NCI-H2227 (cell line): ENCODE results near the gene OIT3.
A peak's percentile ranks its signal among the peaks of the same experiment; 100 is the strongest.

Experiments
- DNase-seq: peaks from one replicate; lab custom pipeline; 2025; ENCODE audit not compliant: unreplicated experiment; lab: John Stamatoyannopoulos, UW

The OIT3 gene

GRCh38 chr10:72893136-72893798 lies at the start of gene OIT3:
TSS of gene OIT3 (plus strand) at chr10:72893739. CDS start at chr10:72893799, 60 bp downstream.
- no peak for DNase-seq

- no peak for DNase-seq
Measured at GRCh38 chr10:72846238-72846637, 47.3 kb upstream of the OIT3 start.

GRCh38 chr10:72847681-72848080 lies 45.9 kb upstream of the OIT3 start:
- no peak for DNase-seq

GRCh38 chr10:72850861-72851260 lies 42.7 kb upstream of the OIT3 start:
- DNase-seq = no peak

- DNase-seq = no peak
Measured at GRCh38 chr10:72851509-72851908, 42.0 kb upstream of the OIT3 start.

DNA sequence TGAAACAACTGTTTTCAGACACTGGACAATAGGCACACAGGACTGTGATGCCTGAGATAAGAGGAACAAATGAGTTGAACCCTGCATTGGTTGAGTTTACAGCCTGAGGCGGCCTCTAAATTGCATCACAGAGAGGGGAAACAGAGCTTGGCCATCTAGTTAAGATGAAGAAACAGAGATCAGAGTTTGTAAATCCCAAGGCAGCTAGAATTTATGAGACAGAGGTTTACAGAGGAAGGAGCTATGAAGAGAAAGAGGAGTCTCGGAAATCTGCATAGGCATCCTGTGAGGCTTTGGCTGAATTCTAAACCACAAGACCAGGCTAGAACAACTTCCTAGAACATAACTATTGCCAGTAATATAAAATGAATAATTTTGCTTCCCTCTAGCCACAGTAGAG lies 41.0 kb upstream of the OIT3 start:
- DNase-seq = no peak

GRCh38 chr10:72855129-72855528 lies 38.4 kb upstream of the OIT3 start:
- DNase-seq = no peak

GRCh38 chr10:72855790-72856189 lies 37.7 kb upstream of the OIT3 start:
- no peak for DNase-seq

GRCh38 chr10:72858067-72858466 lies 35.5 kb upstream of the OIT3 start:
- no peak for DNase-seq

DNA sequence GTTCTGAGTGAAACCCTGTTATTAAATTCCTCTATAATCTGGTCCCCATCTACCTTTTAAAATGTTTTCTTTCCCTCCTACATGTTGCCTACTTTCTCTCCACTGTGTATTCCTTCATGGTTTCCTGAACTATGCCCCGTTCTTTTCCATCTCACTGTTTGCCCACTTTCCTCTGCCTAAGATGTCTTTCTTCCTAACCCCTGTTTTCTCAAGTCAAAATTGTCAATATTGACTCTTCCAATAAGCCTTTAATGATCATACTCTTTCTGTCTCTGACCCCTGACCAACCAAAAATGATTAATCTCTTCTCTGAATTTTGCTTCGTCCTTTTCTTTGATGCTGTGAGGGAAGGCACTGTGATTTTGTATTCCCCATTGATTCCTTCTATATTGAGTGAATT lies 30.6 kb upstream of the OIT3 start:
- DNase-seq = no peak

- DNase-seq = peak; percentile 7
Measured at GRCh38 chr10:72875250-72876055, 18.1 kb upstream of the OIT3 start.

DNA sequence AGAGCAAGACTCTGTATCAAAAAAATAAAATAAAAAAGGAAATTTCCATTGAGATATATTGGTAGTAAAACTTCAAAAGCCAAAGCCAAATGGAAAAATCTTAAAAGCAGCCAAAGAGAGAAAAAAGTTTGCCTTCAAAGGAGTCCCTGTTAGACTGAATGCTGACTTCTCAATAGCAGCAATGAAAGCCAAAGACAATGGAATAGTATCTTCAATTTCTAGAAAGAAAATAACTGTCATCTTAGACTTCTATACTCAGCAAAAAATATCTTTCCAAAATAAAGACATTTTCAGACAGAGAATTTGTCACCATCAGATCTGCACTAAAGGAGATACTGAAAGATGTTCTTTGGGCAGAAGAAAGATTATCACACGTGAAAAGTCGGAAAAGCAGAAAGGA lies 14.3 kb upstream of the OIT3 start:
- no peak for DNase-seq

DNA sequence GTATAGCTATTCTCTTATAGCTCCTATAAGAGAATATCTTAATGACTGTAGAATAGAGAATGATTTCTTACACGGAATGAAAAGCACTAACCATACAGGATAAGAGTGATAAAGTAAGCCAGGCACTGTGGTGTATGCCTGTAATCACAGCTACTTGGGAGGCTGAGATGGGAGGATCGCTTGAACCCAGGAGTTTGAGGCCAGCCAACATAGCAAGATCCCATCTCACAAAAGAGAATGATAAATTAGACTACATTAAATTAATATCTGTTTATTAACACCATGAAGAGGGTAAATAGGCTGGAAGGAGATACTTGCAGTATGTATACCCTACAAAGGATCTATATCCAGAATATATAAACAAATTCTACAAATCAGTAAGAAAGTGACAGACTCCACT lies 12.2 kb upstream of the OIT3 start:
- DNase-seq = no peak

DNA sequence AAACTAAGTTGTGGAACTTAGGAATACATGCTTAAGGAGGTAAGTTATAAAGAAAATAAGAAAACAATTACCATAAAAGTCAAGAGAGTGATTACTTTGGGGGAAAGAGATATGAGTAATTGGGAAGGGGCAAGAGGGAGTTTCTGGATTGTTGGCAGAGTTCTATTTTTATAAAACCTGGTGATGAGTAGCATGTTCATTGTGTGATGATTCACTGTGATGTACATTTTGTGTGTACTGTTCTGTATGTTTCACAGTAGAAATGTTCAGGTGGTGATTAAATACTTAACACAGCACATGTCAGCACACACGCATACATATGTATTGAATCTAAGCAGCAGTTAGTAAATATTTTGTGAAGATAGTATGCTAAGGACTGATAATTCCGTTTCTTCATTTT lies 9.7 kb upstream of the OIT3 start:
- DNase-seq = no peak

- no peak for DNase-seq
Measured at GRCh38 chr10:72885953-72886352, 7.6 kb upstream of the OIT3 start.

GRCh38 chr10:72886621-72887020 lies 6.9 kb upstream of the OIT3 start:
- no peak for DNase-seq

DNA sequence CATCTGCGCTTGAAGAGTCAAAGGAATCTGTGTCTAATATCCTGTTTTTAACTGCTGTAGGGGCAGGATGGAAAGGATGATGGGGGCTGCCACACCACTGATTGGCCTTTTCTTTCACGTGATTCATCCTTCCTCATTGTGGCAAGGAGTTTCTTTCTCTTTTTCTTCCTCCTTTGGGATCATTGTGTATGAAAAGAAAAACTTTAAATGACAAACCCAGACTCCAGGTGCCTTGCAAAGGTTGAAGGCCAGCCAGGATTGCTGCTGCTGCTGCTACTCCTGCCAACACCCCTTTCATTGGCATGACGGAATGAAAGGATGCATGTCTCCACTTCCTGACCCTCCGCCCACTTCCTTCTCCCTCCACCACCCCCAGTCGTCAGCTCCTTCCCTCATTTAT lies 6.5 kb upstream of the OIT3 start:
- DNase-seq = no peak

DNA sequence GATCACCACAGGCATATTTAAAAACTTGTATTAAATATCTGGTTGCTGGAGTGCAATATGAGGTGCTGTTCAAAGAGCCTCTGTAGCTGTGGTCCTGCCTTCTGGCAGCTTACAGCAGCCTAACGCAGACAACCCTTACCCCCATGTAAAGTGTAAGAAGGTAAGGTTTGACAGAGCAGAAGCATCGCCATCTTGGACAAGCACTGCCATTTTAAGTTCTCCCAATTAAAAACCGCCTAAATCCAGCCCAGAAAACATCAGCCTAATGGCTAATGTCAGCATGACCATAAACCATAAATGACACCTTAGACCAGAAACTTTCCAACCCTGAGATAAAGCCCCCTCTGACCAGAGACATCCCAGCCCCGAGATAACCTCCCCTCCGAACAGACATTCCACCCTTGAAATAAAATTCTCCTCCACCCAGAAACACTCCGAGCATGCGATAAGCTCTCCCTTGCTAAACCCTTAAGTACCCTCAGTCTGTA lies 5.3 kb upstream of the OIT3 start:
- no peak for DNase-seq

GRCh38 chr10:72889391-72889831 lies 4.1 kb upstream of the OIT3 start:
- DNase-seq = no peak

GRCh38 chr10:72890086-72890485 lies 3.5 kb upstream of the OIT3 start:
- no peak for DNase-seq

DNA sequence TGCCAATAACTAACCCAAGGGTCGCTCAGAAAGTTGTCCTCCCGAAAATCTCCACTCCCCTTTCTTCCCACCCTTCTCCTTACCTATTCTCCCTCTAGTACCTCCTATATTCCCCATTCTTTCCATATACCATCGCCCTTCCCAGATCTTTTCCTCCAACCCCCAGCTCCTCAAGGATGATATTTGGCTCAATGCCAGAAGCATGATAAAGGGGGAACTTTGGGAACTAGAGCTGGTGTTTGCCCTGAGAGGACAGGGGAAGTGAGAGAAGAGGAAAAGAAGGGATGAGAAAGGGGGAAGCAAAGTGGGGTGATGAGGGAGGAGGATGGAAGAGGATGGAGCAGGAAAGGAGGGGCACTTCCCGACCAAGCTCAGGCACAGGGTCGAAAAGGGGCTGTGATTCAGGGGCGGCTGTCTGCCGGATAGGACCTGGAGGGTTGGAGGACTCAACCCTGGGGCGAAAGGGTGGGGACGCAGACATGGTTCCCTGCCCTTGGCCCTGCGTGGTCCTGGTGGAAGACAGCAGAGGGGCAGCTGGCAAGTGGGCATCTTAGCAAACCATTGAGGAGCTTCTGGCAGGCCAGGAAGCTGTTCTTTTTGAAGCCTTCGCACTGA lies 1.8 kb downstream of the OIT3 start:
- no peak for DNase-seq

GRCh38 chr10:72898616-72899015 lies 5.1 kb downstream of the OIT3 start:
- DNase-seq = no peak
